DMS79 (cell line): Measurements from ENCODE around the gene STUB1.

Experiments
- DNase-seq: peaks from one replicate; lab custom pipeline; 2025; lab: John Stamatoyannopoulos, UW

Gene STUB1

DNA sequence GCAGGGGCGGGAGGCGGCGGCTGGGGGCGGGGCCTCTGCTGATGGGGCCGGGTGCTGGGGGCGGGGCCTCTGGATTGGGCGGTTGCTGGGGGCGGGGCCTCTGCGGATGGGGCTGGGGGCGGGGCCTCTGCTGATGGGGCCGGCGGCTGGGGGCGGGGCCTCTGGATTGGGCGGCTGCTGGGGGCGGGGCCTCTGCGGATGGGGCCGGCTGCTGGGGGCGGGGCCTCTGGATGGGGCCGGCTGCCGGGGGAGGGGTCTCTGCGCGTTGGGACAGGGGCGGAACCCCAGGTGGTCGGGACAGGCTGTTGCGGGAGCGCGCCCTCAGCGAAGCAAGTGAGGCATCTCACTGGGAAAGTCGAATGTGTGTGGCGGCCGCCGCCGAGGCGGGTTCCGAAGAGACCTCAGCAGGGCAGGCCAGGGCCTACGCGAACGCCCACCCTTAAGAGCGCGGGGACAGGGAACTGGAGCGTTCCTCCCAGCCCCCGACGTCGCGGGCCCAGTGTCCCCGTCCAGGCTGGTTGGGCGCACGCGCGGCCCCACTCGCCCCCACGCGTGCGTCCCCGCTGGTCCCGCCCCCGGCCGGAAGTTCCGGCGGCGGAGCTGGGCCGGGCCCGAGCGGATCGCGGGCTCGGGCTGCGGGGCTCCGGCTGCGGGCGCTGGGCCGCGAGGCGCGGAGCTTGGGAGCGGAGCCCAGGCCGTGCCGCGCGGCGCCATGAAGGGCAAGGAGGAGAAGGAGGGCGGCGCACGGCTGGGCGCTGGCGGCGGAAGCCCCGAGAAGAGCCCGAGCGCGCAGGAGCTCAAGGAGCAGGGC lies at the start of gene STUB1:
STUB1 (plus strand) TSS at position 597 of the 811 bp plus-strand sequence; CDS start at position 713, 116 bp downstream.
- no peak for DNase-seq

DNA sequence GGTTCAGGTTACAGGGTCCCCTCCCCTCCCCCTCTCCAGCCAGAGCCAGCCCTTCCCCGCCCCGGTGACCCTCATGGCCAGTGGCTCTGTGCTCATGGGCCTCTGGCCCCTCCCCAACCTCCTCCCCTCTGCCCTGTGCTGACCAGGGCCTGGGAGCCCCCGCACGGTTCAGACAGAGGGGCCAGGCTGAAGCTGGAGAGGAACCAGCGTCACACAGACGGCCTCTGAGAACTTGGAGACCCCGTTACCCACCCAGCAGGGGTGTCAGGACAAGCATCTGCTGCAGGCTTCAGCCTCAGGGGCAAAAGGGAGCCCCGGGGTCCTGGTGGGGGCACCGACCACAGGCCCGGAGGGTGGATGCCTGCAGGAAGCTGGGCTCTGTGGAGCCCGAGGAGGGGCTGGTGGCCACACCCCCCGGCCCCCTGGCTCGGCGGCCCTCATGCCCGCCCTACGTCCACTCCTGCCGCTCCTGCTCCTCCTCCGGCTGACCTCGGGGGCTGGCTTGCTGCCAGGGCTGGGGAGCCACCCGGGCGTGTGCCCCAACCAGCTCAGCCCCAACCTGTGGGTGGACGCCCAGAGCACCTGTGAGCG lies 49.3 kb upstream of the STUB1 start, which contains the start of gene WFIKKN1:
WFIKKN1 (plus strand) TSS at position 171 of the 591 bp plus-strand sequence; CDS start at position 440, 269 bp downstream.
- DNase-seq: no peak

DNA sequence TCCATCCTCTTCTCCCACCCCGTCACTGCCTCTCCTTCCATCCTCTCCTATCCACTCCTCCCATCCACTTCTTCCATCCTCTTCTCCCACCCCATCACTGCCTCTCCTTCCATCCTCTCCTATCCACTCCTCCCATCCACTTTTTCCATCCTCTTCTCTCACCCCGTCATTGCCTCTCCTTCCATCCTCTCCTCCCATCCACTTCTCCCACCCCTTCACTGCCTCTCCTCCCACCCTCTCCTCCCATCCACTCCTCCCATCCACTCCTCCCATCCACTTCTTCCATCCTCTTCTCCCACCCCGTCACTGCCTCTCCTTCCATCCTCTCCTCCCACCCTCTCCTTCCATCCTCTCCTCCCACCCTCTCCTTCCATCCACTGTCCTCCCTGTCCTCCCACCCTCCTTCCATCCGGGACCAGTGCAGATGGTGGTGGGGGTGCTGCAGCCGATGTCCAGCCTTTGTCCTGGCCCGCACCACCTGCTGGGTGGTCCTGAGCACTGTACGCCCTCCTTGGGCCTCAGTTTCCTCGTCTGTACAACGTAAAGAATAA lies 48.3 kb upstream of the STUB1 start:
- no peak for DNase-seq

DNA sequence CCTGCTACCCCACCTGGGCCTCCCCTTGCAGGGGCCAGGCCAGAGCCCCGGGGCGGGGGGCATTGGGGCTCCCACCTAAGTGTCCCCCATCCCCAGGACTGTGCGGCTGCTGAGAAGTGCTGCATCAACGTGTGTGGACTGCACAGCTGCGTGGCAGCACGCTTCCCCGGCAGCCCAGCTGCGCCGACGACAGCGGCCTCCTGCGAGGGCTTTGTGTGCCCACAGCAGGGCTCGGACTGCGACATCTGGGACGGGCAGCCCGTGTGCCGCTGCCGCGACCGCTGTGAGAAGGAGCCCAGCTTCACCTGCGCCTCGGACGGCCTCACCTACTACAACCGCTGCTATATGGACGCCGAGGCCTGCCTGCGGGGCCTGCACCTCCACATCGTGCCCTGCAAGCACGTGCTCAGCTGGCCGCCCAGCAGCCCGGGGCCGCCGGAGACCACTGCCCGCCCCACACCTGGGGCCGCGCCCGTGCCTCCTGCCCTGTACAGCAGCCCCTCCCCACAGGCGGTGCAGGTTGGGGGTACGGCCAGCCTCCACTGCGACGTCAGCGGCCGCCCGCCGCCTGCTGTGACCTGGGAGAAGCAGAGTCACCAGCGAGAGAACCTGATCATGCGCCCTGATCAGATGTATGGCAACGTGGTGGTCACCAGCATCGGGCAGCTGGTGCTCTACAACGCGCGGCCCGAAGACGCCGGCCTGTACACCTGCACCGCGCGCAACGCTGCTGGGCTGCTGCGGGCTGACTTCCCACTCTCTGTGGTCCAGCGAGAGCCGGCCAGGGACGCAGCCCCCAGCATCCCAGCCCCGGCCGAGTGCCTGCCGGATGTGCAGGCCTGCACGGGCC lies 47.5 kb upstream of the STUB1 start:
- no peak for DNase-seq

DNA sequence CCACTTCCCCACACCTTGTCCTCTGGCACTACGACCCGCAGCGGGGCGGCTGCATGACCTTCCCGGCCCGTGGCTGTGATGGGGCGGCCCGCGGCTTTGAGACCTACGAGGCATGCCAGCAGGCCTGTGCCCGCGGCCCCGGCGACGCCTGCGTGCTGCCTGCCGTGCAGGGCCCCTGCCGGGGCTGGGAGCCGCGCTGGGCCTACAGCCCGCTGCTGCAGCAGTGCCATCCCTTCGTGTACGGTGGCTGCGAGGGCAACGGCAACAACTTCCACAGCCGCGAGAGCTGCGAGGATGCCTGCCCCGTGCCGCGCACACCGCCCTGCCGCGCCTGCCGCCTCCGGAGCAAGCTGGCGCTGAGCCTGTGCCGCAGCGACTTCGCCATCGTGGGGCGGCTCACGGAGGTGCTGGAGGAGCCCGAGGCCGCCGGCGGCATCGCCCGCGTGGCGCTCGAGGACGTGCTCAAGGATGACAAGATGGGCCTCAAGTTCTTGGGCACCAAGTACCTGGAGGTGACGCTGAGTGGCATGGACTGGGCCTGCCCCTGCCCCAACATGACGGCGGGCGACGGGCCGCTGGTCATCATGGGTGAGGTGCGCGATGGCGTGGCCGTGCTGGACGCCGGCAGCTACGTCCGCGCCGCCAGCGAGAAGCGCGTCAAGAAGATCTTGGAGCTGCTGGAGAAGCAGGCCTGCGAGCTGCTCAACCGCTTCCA lies 46.7 kb upstream of the STUB1 start:
- DNase-seq: no peak

DNA sequence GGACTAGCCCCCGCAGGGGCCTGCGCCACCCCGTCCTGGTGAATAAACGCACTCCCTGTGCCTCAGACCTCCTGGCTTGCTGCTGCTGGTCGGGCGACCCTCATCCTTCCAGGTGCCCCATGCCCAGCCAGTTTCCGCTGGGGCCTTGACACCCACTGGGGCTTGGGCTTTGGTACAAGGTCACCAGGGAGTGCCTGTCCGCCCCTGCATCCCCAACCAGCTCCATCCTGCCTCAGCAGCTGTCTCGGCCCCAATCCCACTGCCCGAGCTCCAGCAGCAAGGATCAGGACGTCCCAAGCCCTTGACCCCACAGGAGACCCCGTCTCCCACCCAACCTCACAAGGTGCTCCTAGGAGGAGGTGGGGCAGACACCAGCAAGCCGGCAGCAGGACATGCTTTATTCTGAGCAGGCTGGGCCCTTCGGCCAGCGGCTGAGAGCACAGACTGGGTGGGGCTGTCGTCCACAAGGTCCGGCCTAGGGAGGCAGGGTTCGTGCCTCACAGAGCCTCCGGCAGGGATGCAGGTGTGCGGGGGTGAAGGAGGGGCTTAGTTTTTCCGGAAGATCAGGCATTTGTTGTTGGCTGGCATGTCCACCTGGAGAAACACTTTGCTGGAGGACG lies 46.0 kb upstream of the STUB1 start:
- no peak for DNase-seq

DNA sequence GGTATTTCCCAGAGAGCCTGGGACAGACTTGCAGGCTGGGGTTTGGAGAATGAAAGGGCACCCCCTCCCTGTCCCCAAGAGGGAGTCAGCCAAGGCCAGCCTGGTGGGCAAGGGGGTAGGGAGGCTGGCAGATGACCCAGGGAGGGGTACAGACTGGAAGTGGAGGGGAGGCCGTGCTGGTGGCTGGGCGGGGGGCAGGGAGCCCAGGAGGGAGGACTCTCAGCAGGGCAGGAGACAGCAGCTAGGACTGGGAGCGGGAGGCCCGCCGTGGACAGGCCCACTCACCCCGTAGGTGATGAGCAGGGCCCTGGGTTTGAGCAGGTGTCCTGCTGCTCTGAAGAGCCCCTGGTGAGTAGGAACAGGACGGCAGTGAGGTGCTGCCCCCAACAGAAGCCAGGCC lies 45.2 kb upstream of the STUB1 start:
- DNase-seq: no peak

DNA sequence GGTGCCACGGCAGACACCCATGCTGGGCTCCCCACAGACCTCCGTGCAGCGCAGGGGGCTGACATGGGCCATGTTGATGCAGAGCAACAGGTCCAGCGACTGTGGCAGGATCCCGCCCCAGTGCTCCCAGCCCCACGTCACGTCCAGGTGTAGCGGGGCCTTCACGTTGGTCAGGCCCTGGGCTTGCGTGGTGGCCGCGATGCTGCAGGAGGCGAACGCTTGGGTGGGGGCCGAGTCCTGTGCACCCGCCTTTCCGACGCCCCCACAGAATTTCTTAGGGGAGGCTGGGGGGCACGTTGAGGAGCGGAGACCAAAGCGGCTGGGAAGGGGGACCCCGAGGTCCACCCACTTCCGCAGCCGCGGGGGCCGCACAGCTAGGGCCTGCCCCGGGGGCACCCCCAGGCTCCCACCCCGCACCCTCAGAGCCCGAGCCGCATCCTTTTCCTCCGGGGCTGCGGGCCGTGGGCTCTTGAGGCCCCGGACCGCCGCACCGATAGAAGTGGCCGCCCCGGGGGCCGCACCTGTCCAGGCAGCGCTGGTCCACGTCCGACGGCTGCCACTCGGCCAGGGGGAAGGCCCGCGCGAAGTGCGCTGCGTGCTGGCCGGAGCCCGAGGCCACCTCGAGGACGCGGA lies 44.5 kb upstream of the STUB1 start:
- no peak for DNase-seq

DNA sequence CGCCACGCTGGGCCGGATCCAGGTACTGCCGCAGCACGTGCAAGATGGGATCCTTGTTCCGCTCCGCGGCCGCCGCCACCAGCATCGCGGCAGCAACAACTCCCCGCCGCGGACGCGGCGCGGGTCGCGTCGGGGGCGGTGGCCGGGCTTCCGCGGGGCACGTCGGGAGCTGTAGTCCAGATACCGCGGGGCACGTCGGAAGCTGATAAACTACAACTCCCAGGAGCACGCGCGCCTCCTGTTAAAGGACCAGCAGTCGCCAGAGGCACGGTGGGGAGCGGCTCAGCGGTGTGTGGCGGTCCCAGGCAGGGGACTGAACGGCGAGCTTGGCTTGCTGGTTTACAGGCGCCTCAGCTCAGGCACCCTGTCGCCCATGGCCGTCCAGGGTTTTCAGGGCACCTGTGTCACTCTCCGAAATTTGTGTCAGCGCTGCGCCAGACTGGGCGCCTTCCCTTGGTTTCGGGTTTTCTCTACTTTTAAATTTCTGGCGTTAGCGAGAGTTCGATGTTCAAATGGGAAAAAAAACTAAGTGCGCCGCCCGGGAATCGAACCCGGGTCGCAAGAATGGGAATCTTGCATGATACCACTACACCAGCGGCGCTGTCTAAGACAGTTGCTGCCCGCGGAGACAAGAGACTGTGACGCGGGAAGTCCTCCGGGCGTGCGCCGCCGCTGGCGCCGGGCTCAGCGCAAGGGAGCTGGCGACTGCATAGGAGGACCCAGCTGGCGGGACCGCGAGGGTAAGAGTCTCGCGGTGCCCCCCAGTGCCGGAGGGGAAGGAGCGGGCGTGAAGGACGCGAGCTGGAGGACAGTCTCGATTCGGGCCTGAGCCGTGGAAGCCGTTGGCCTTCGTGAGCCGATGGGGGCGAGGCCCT lies 43.8 kb upstream of the STUB1 start, which contains the start of gene METTL26:
METTL26 (minus strand) TSS at position 100 of the 875 bp plus-strand sequence; CDS start at position 85, 15 bp downstream.
- peak; percentile 84 for DNase-seq

DNA sequence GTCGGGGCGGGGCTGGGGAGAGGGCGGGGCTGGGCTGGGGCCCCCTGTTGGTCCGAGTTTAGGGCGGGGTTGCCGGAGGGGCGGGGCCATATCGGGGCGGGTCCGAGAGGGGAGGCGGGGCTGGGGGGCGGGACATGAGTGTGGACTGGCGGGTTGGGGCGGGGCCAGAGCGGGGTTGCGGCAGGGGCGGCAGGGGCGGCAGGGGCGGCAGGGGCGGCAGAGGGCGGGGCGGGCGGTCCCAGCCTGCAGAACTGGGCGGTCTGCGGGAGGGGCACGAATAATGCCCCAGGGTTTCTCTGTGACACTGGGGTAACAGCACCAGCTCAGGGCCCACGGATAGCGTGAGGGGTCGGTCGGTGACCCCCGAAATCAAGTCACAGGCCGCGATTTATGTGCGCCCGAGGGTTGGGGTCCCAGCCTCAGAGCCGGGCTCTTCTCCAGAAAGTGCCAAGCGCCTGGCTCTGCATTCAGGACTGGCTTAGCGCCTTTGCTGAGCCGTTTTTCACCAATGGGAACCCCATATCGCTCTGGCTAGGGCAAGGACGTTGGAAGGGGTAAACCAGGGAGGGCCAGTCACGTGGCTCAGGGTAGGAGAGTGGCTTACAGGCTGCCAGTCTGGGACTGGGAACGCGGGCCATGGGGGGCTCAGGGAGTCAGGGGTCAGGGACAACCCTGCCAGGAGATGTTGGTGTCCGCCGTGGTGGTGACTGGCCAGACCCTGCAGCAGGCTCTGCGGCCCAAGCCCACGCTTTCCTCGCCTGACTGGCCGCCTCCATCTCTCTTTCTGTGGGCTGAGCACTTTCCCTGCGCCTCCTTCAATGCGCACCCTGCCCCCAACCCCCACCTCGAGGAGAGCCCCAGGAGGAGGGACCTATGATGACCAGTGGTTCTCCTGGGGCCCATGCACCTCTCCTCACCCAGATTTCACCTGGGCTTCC lies 42.9 kb upstream of the STUB1 start:
- DNase-seq: no peak

DNA sequence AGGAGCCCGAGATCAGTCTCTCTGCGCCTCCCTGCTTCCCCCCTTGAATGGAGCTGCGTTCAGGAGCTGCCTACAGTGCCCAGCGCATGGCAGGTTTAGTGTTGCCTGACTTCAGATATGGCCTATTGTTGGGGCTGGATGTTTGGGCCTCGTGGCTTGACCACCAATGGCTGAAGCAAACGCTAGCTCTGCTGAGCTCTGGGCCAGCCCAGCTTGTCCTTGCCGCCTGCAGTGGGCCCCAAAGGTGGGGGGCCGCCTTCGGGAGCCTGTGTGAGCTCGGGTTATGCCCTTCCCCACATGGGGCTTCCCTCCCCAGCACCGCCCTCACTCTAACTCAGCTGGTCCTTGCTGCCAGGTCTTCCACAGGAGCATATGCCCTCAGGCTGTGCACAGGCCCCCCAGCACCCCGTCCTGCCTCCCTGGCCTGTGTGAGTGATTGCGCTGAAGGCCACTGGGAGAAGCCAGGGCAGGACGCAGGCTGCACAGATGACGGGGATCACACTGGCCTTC lies 42.1 kb upstream of the STUB1 start:
- DNase-seq: no peak

DNA sequence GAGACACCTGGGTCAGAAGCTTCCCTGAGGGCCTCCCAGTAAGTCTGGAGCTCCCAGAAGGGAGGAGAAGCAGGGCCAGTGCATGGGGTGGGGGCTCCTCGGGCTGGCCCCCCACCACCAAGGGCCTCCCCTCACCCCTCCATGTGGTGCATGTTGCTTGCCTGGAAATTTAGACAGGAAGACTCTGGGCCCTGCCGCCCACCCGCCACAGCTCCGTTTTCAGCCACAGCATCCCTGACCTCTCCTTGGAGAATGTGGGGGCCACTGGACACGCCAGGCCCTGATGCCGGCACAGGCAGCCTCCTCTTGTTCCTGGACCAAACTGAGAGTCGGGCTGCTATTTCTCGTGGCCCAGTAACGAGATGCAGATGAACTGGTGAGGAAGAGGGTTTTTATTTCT lies 41.4 kb upstream of the STUB1 start:
- DNase-seq: no peak

DNA sequence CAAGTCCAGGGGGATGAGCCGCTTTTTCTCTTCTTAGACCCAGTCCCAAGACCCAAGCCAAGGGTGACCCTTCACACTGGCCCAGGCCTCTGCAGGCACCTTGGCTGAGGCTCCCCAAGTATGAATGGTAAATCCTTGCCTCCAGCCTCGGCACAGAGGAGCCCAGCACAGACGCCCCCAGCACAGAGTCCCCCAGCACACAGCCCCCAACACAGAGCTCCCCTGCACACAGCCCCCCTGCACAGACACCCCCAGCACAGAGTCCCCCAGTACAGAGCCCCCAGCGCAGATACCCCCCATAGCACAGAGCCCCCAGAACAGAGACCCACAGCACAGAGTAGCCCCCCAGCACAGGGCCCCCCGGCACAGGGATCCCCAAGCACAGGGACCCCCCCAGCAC lies 39.6 kb upstream of the STUB1 start:
- no peak for DNase-seq

DNA sequence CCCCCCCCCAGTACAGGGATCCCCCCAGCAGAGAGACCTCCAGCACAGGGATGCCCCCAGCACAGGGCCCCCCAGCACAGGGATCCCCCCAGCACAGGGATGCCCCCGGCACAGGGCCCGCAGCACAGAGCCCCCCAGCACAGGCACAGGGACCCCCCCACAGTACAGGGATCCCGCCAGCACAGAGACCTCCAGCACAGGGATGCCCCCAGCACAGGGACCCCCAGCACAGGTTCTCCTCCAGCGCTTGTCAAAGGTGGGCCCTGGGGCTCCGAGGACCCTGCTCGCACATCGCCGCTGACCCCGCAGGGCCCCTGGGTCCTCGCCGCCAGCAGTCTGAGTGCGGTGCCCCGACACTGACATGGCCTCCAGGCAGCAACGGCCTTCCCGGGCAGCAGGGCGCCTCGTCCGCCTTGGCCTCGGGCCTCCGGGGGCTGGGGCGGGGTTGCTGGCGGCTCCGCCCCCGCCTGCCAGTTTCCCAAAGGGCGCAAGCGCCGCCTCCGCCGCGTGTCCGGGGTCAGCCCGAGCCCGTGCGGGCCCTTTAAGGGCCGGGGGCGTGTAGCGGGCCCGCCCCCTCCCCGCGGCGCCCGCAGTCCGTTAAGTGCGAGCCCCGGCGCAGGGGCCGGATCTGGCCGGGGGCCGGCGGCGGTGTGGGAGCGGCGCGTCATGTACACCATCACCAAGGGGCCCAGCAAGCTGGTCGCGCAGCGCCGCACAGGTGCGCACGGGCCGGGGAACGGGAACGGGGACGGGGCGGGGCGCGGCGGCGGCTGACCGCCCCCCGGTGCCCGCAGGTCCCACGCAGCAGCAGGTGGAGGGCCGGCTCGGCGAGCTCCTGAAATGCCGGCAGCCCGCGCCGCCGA lies 38.7 kb upstream of the STUB1 start, which contains the start of gene MCRIP2:
MCRIP2 (plus strand) TSS at position 503 of the 863 bp plus-strand sequence; CDS start at position 667, 164 bp downstream.
- DNase-seq: peak; percentile 42

DNA sequence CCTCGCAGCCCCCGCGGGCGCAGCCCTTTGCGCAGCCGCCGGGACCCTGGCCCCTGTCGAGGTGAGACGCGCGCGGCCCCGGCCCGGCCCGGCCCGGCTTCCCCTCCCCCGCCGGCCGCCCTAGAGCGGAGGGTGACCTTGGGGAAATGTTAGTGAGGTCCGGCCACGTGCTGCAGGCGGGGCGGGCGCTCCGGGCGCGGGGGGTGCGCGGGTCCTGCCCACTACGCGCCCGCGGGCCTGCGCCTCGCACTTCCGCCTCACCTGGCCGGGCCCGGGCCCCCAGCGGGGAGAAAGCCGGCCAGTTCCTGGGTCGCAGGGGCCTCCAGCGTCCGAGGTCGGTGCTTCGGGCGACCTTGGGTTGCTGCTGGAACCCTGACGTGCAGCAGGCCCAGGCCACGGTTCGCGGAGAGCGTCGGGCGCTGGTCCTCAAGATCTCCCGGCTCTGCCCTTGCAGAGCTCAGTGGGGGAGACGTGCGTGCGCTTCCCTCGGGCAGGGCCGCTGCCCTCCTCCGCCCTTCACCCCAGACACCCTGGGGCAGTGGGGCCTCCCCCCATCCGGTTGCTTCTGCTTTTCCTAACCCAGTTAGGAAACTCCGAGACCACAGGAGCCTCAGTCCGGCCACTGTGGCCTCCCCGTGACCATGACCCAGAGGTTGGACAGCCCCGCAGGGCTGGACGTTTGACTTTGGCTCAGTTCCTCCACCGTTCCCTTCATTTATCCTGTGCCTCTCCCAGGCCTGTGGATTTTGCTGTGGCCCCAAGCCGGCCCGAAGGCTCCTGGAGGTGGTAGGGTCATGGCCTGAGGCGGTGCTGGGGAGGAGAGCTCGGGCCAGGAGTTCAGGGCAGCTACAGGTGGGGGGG lies 37.8 kb upstream of the STUB1 start:
- DNase-seq: no peak

DNA sequence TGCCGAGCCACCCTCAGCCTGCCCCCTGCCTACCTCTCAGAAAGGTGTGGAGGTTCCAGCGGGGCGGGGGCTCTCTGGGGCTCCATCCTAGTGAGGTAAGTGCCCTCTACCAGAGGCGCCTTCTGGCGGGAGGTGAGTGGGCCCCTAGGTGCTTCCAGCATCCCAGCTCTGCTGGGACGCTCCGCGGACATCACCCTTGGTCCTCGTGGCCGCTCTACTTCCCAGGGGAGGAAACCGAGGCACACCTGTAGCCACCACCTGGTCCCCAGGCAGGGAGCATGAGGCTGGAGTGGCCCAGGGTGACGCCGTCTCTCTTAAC lies 37.2 kb upstream of the STUB1 start:
- no peak for DNase-seq
